ENCODE results near the gene CIB4. TPM values are rescaled to one million over a fixed set of nuclear protein-coding genes. Genes with fewer than 3 reads are reported as not detected.

Gene CIB4
- total RNA-seq, 1 experiment from 2014 or later: not detected

DNA sequence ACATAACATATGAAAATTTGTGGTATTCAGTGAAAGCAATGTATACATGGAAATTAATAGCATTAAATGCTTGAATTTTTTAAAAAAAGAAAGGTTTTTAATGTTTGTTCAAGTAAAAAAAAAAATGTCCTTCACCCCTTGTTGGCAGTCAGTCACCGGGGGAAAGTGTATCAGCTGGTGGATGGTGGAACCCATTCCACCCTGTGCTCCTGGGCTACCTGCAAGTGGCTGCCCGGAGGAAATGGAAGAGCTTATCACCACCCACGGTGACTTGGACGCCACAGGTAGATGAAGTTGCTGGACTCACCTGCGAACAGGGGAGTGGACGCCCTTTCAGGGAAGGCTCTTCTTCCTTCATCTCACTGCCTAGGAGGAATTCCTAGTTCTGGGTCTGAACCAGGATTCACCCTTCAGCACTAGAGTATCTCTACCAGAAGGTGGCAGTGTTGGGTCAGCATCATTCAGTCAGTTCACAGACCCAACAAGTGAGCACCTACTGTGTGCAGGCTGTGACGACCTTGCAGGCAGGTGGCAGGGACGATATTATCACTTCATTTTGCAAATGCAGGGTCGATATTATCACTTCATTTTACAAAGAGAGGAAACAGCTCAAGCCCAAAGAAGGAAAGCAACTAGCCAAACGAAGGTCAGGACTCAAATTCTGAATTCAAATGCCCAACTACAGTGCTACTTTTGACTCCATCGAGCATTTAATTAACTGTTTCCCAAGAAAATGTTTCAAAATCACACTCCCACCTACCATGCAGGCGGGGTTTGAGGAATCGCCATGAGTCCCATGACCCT, 35.8 kb downstream of the CIB4 start:
- peak; percentile 62 for DNase-seq (ENCODE audit: low spot score)
- no peak for TF ChIP-seq EZH2 (IDR thresholded peaks at IDR 0.05; ENCODE audit: borderline replicate concordance, low read depth, low read length, poor library complexity, severe bottlenecking)
- TF ChIP-seq, protein P1, sequence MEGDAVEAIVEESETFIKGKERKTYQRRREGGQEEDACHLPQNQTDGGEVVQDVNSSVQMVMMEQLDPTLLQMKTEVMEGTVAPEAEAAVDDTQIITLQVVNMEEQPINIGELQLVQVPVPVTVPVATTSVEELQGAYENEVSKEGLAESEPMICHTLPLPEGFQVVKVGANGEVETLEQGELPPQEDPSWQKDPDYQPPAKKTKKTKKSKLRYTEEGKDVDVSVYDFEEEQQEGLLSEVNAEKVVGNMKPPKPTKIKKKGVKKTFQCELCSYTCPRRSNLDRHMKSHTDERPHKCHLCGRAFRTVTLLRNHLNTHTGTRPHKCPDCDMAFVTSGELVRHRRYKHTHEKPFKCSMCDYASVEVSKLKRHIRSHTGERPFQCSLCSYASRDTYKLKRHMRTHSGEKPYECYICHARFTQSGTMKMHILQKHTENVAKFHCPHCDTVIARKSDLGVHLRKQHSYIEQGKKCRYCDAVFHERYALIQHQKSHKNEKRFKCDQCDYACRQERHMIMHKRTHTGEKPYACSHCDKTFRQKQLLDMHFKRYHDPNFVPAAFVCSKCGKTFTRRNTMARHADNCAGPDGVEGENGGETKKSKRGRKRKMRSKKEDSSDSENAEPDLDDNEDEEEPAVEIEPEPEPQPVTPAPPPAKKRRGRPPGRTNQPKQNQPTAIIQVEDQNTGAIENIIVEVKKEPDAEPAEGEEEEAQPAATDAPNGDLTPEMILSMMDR (conservative IDR thresholded peaks at IDR 0.05; ENCODE audit: low read depth, low read length): peak; percentile 92
- Histone ChIP-seq H3K9me3 (ENCODE audit: low read depth, low read length, poor library complexity, severe bottlenecking) (peaks cover 3% of the 10 kb centered on the region), H3K27me3 (replicated peaks; ENCODE audit: insufficient read depth, low read depth, low read length, poor library complexity) (no peaks in the 10 kb centered on the region), H3K4me3 (ENCODE audit: low read depth, low read length, poor library complexity, severe bottlenecking) (no peak overlapping the region), H3K4me1 (ENCODE audit: insufficient read depth, low read length, poor library complexity, severe bottlenecking) (no peaks in the 10 kb centered on the region), H3K36me3 (ENCODE audit: insufficient read depth, low read length, poor library complexity, severe bottlenecking) (no peaks in the 10 kb centered on the region), H3K27ac (ENCODE audit: low read depth, low read length, poor library complexity, severe bottlenecking) (no peak overlapping the region)
- ChIA-PET POLR2A (ENCODE audit: low non-redundant PET) (interaction anchor here (0.6 kb wide), 1 partner anchor 34 kb away, joined by 3 read pairs; no protein-coding TSS in a partner anchor), CTCF (interaction anchor here (1.4 to 4.3 kb wide), 2 partner anchors 134 to 140 kb away, joined by 13 to 22 read pairs; no protein-coding TSS in a partner anchor)
- BruUV-seq (replicated peaks): no TSS peak
- intact Hi-C loops (cut with micrococcal nuclease; ENCODE audit: unreplicated experiment): loop anchor here (1.0 to 5.0 kb wide), 2 partner anchors 140 to 412 kb away; no protein-coding TSS in a partner anchor

DNA sequence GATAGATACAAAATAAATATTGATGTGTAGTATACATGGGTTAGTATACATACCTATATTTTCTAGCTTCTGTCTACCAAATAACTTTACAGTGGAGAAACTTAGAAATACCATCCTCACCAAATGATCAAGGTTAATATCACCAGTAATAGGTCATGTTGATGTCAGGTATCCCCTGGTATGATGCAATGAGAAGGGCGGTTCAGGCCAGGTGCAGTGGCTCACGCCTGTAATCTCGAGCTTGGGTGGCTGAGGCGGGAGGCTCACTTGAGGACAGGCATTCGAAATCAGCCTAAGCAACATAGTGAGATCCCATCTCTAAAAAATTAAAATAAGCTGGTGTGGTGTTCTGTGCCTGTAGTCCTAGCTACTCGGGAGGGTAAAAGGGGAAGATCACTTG, 38.6 kb downstream of the CIB4 start:
- no peak overlapping the region for H3K27ac ChIP-seq (ENCODE audit: low read depth, low read length, poor library complexity, severe bottlenecking)
- intact Hi-C loops (cut with micrococcal nuclease; ENCODE audit: unreplicated experiment): no loop called here

DNA sequence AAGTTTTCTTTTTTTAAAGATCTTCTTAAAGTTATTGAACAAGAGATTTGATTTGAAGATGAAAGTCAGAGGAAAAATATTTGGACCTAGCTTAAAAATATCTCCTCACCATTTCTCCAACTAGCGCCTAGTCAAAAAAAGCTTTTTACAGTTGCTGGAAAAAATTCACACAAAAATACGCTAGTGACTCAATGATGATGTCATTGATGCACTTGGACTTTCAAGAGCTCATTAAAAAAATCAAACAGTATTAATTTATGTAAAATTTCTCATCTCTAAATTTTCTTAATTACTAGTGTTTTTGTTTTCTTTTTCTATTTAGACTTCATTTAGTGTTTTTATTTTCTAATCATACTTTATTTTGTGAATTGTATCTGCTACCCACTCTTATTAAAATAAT, 41.8 kb downstream of the CIB4 start:
- ChIA-PET CTCF (interaction anchor here (0.7 kb wide), 1 partner anchor 446 kb away, joined by 4 read pairs; no protein-coding TSS in a partner anchor), POLR2A (ENCODE audit: low non-redundant PET) (no interaction called here)
- no peak for DNase-seq (ENCODE audit: low spot score)
- H3K27me3 ChIP-seq (replicated peaks; ENCODE audit: insufficient read depth, low read depth, low read length, poor library complexity): peaks cover 3% of the 10 kb centered on the region
- no peak for TF ChIP-seq EZH2 (IDR thresholded peaks at IDR 0.05; ENCODE audit: borderline replicate concordance, low read depth, low read length, poor library complexity, severe bottlenecking)
- TF ChIP-seq, protein P1 (conservative IDR thresholded peaks at IDR 0.05; ENCODE audit: low read depth, low read length): no peak
- intact Hi-C loops (cut with micrococcal nuclease; ENCODE audit: unreplicated experiment): no loop called here
- no peaks in the 10 kb centered on the region for H3K4me1 ChIP-seq (ENCODE audit: insufficient read depth, low read length, poor library complexity, severe bottlenecking)
- no peak overlapping the region for H3K27ac ChIP-seq (ENCODE audit: low read depth, low read length, poor library complexity, severe bottlenecking)
- no peaks in the 10 kb centered on the region for H3K9me3 ChIP-seq (ENCODE audit: low read depth, low read length, poor library complexity, severe bottlenecking)
- H3K4me3 ChIP-seq (ENCODE audit: low read depth, low read length, poor library complexity, severe bottlenecking): no peak overlapping the region
- H3K36me3 ChIP-seq (ENCODE audit: insufficient read depth, low read length, poor library complexity, severe bottlenecking): no peaks in the 10 kb centered on the region
- BruUV-seq (replicated peaks): no TSS peak

More for the DNA sequence above, 38.6 kb downstream of the CIB4 start:
- Histone ChIP-seq H3K36me3 (ENCODE audit: insufficient read depth, low read length, poor library complexity, severe bottlenecking) (no peaks in the 10 kb centered on the region), H3K4me1 (ENCODE audit: insufficient read depth, low read length, poor library complexity, severe bottlenecking) (no peaks in the 10 kb centered on the region), H3K27me3 (replicated peaks; ENCODE audit: insufficient read depth, low read depth, low read length, poor library complexity) (no peaks in the 10 kb centered on the region), H3K4me3 (ENCODE audit: low read depth, low read length, poor library complexity, severe bottlenecking) (no peak overlapping the region), H3K9me3 (ENCODE audit: low read depth, low read length, poor library complexity, severe bottlenecking) (peaks cover 3% of the 10 kb centered on the region)
- DNase-seq (ENCODE audit: low spot score): no peak
- ChIA-PET CTCF (no interaction called here), POLR2A (ENCODE audit: low non-redundant PET) (no interaction called here)
- BruUV-seq (replicated peaks): no TSS peak
- TF ChIP-seq, protein P1 (conservative IDR thresholded peaks at IDR 0.05; ENCODE audit: low read depth, low read length): no peak
- no peak for TF ChIP-seq EZH2 (IDR thresholded peaks at IDR 0.05; ENCODE audit: borderline replicate concordance, low read depth, low read length, poor library complexity, severe bottlenecking)
